HG03196 (cell line): ENCODE data around the gene MAB21L4.
"Not testable (repeated sequence)": the region's sequence is repeated elsewhere in the genome, so short reads cannot be mapped to it uniquely, and the experiment has no call there.

Experiments used
- ATAC-seq: cut with Tn5 transposase; IDR thresholded peaks from one replicate; pipeline ENCODE4 v1.9.1; 2021; ENCODE audit not compliant: unreplicated experiment

The MAB21L4 gene

DNA sequence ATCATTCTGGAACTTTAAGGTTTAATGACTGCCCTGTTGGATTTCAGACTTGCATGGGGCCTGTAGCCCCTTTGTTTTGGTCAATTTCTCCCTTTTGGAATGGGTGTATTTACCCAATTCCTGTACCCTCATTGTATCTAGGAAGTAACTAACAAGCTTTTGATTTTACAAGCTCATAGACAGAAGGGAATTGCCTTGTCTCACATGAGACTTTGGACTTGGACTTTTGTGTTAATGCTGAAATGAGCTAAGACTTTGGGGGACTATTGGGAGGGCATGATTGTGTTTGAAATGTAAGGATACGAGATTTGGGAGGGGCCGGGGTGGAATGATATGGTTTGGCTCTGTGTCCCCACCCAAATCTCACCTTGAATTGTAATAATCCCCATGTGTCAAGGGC is 49.6 kb downstream of the MAB21L4 start:
- not testable (repeated sequence) for ATAC-seq

DNA sequence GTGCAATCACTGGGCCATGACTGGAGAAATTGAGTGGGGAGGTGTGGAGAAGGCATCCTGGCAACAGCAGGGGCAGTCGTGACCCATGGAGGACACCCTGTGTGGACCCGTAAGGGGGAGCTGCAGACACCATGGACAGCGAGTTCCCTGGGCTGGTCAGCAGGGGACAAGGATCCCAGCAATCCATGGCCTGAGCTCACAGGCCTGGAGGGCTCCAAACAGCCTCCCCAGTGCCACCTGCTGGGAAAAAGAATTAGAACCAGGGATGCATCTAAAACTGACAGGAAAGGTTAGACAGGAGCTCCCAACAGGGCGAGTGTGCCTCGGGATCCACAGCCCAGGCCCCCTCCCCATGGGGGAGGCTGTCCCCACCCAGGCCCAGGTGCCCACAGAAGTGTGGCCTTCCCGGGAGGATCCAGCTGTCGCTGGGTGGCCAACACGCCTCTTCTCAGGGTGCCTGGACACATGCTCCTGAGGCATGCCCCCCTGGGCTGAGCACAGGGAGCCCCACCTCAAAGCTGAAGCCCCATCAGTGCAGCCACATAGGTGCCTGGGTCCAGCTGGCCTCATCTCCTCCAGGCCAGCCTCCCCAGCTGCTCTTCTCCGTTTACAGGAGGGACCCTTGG is 55.4 kb downstream of the MAB21L4 start:
- no peak for ATAC-seq

DNA sequence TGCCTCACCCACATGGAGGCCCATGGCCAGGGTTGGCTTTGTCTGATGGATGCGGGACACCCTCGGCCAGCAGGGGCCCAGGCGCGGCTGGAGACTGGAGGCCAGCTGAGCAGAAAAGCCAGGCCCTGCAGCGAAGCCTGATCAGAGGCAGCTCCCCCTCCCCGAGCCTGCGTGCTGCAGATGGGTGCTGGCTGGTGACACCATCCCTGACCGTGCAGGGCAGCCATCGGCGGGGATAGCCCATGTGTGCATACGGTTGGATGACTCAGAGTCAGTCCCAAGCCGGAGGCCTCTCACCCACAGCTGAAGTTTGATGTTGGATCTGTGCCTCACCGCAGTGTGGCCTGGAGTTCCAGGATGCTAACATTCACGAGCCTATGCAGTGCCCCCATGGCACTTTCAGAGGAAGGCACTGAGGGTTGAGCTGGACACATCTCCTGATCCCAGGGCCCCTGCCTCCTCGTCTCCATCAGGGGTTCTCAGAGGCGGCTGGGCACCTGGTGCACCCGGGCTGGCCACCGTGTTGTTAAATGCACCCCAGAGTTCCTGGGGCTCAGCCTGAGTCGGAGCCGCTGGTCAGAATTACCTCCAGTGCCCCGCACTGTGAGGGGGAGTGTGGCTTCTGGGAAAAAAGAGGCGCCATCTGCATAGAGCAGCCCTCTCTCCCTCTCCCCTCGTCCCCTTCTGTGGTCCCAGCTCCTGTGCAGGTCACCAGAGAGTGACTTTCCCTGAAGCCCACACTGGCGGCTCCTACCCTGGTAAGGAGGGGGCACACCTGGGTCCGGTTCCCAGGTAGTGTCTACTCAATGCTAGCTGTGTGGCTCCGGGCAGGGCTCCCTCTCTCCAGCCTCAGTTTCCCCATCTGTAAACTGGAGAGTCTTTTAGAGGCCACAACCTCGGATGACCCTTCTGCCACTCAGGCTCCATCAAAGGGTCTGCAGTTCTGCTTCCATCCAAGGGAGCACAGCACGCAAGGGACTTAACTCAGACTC is 56.5 kb downstream of the MAB21L4 start:
- no peak for ATAC-seq

DNA sequence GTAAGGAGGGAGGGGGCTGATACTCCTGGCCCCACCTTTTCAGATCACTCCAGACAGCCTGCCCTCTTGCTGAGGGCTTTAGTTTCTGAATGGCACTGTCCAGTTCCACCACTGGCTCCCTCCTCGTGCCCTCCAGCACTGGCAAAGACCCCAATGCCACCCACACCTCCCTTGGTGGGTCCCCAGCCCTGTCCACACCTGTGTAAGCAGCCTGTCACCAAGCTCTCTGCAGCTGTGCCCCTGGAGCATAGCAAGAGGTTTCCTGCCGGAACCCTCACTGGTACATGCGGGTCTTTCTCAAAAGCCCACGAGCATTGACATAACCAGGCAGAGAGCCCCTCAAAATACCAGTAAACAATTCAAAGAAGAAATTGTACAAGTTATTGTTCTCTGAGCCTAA is 58.3 kb downstream of the MAB21L4 start:
- no peak for ATAC-seq

DNA sequence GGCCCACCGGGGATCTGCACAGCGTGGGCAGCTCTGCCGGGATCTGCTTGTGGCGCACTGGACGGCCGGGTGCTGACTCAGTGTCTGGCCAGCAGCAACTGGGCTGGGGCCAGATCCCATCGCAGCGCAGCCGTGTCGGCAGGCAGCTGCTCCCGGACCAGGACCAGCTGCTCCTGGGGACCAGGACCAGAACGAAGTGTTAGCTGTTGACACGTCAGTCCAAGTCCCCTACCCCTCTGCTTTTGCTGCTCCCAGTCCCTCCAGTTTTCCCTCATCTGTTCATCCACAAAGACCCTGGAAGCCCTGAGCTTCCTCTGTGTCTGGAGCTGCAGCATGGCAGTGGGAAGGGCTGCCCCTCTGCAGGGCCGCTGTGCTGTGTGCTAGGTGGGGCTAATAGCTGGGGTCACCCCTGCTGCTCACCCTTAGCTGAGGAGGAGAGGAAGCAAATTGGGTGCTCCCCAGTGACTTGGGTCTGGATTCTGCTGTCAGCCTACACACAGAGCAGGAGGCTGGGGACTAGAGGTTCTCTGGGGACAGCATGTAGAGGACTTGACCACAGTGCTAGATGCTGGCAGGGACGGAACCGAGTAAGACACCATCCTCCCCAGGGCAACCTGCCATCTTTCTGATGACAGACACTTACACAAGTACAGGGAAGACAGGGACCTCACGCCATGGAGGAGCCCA is 59.0 kb downstream of the MAB21L4 start:
- ATAC-seq = no peak
